Measurements from ENCODE around the gene KRTAP9-7. TPM values are rescaled to one million over a fixed set of nuclear protein-coding genes. Genes with fewer than 3 reads are reported as not detected.

The KRTAP9-7 gene
- total RNA-seq, 2 experiments from 2014 or later, result not detected

DNA sequence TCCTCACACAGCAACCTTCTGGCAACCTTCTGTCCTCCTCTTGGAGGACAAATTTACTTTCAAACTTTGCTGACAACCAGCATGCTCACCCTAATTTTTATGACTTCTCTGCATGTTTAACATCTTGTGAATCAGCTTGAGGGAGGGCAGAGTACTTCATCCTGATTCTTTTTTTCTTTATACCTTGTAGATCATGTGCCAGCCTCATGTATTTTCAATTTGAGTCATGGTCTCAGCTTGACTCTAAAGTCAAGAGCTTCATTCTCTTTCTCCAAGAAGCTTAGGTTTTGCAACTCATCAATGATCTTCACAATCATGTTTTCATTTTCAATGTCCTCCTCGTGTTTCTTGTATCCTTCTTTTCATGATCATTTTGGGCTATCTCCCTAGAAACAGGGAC, 3.6 kb upstream of the KRTAP9-7 start:
- Mint-ChIP-seq H3K4me1 (ENCODE audit: low read depth) (no peaks in the 10 kb centered on the region), H3K4me3 (no peak overlapping the region), H3K9me3 (no peaks in the 10 kb centered on the region), H3K36me3 (ENCODE audit: low read depth) (no peaks in the 10 kb centered on the region), H3K27me3 (peaks cover 2% of the 10 kb centered on the region), H3K27ac (no peak overlapping the region)
- ATAC-seq (ENCODE audit: poor library complexity), result no peak
- Histone ChIP-seq H3K36me3 (ENCODE audit: insufficient read depth, low read length) (no peaks in the 10 kb centered on the region), H3K27me3 (ENCODE audit: control insufficient read depth in 1 of 2, insufficient read depth in 2 of 2, low read length in 2 of 2) (no peaks in the 10 kb centered on the region), H3K27ac (ENCODE audit: low read depth in 1 of 2, low read length in 2 of 2) (no peak overlapping the region), H3K9me3 (ENCODE audit: control insufficient read depth in 1 of 2, insufficient read depth in 1 of 2, low read length in 2 of 2) (no peaks in the 10 kb centered on the region), H3K4me1 (ENCODE audit: insufficient read depth, low read length) (no peaks in the 10 kb centered on the region), H3K4me3 (ENCODE audit: low read length) (no peak overlapping the region)
- ChIA-PET POLR2A (no interaction called here), CTCF (no interaction called here)
- TF ChIP-seq, protein P1, sequence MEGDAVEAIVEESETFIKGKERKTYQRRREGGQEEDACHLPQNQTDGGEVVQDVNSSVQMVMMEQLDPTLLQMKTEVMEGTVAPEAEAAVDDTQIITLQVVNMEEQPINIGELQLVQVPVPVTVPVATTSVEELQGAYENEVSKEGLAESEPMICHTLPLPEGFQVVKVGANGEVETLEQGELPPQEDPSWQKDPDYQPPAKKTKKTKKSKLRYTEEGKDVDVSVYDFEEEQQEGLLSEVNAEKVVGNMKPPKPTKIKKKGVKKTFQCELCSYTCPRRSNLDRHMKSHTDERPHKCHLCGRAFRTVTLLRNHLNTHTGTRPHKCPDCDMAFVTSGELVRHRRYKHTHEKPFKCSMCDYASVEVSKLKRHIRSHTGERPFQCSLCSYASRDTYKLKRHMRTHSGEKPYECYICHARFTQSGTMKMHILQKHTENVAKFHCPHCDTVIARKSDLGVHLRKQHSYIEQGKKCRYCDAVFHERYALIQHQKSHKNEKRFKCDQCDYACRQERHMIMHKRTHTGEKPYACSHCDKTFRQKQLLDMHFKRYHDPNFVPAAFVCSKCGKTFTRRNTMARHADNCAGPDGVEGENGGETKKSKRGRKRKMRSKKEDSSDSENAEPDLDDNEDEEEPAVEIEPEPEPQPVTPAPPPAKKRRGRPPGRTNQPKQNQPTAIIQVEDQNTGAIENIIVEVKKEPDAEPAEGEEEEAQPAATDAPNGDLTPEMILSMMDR (IDR thresholded peaks at IDR 0.05), result no peak
- intact Hi-C loops (cut with DNase I, micrococcal nuclease), result no loop called here
- DNase-seq, result no peak

DNA sequence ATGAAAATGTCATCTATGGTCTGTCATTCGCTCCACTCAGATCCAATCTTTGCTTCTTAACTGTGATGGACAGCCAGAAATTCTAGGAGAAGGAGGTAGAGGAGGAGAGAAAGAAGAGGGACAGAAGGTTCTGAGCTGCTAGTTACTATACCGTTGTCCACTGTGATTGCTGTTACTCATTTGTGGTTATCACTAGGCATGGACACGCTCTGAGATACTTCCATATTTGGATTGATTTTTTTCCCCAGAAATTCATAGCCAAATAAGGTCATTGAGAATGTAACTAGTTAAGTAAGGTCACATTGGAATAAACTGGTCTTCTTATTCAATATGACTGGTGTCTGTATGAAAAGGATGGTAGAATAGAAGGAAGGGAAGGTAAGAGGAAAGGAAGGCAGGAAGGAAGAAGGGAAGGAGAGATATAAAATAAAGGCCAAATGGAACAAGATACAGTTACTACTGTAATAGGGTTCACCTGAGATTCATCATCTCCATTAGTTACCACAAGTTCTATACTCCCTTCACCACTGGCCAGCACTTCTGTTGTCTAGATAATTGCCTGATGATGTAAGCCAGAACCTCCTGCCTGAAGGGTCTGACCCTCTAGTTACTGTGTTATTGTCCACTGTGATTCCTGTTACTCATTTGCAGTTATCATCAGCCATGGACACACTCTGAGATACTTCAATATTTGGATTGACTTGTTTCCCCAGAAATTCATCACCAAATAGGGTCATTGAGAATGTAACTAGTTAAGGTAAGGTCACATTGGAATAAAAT, 2.9 kb downstream of the KRTAP9-7 start:
- ChIA-PET CTCF (no interaction called here), POLR2A (no interaction called here)
- DNase-seq (no peak), ATAC-seq (ENCODE audit: poor library complexity) (no peak)
- Histone ChIP-seq H3K9me3 (ENCODE audit: control insufficient read depth in 1 of 2, insufficient read depth in 1 of 2, low read length in 2 of 2) (no peaks in the 10 kb centered on the region), H3K4me1 (ENCODE audit: insufficient read depth, low read length) (no peaks in the 10 kb centered on the region), H3K36me3 (ENCODE audit: insufficient read depth, low read length) (no peaks in the 10 kb centered on the region), H3K4me3 (ENCODE audit: low read length) (no peak overlapping the region), H3K27me3 (ENCODE audit: control insufficient read depth in 1 of 2, insufficient read depth in 2 of 2, low read length in 2 of 2) (no peaks in the 10 kb centered on the region), H3K27ac (ENCODE audit: low read depth in 1 of 2, low read length in 2 of 2) (no peak overlapping the region)
- TF ChIP-seq, protein P1 (IDR thresholded peaks at IDR 0.05), result no peak
- Mint-ChIP-seq H3K27me3 (peaks cover 9% of the 10 kb centered on the region), H3K27ac (no peak overlapping the region), H3K4me3 (no peak overlapping the region), H3K9me3 (peaks cover 6% of the 10 kb centered on the region), H3K4me1 (ENCODE audit: low read depth) (no peaks in the 10 kb centered on the region), H3K36me3 (ENCODE audit: low read depth) (no peaks in the 10 kb centered on the region)
- intact Hi-C loops (cut with DNase I, micrococcal nuclease), result no loop called here

DNA sequence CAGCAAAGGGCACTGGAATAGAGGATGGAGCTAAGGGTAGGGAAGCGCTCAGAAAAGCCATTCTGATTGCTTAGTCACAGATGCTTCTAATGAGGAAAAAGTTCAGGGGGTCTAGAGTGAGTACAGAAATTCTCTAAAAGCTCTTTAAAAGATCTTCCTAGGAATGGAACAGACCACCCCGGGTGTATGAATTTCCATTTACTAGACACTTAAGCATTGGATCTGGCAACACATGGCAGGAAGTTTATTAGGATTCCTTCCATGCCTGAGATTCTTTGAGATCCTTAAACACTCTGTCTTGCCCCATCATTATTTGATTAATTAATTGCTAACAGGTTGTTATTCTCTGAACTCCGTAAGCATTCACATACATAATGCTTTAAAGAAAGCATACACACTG, 8.5 kb downstream of the KRTAP9-7 start:
- Mint-ChIP-seq H3K9me3 (peaks cover 6% of the 10 kb centered on the region), H3K27ac (no peak overlapping the region), H3K4me1 (ENCODE audit: low read depth) (peaks cover 18% of the 10 kb centered on the region), H3K36me3 (ENCODE audit: low read depth) (no peaks in the 10 kb centered on the region), H3K27me3 (no peaks in the 10 kb centered on the region), H3K4me3 (no peak overlapping the region)
- H3K4me3 ChIP-seq (ENCODE audit: low read length), result no peak overlapping the region
- intact Hi-C loops (cut with DNase I, micrococcal nuclease), result no loop called here
- TF ChIP-seq, protein P1 (IDR thresholded peaks at IDR 0.05), result no peak
- ChIA-PET CTCF (no interaction called here), POLR2A (interaction anchor here (1.1 kb wide), 1 partner anchor 25 kb away, joined by 4 read pairs; the partner anchor contains the start of gene KRTAP16-1)
- ATAC-seq (ENCODE audit: poor library complexity), result no peak
- peak in 1 of 14 experiments; percentile 0 for DNase-seq
- H3K27me3 ChIP-seq (ENCODE audit: control insufficient read depth in 1 of 2, insufficient read depth in 2 of 2, low read length in 2 of 2), result no peaks in the 10 kb centered on the region
- no peak overlapping the region for H3K27ac ChIP-seq (ENCODE audit: low read depth in 1 of 2, low read length in 2 of 2)
- H3K36me3 ChIP-seq (ENCODE audit: insufficient read depth, low read length), result no peaks in the 10 kb centered on the region
- H3K4me1 ChIP-seq (ENCODE audit: insufficient read depth, low read length), result no peaks in the 10 kb centered on the region
- no peaks in the 10 kb centered on the region for H3K9me3 ChIP-seq (ENCODE audit: control insufficient read depth in 1 of 2, insufficient read depth in 1 of 2, low read length in 2 of 2)
